Stimulated activated CD4-positive, alpha-beta T cell treated with anti-CD3 and anti-CD28 coated beads, TNF-alpha, amount 100 ng/mL, for 24 hours (primary cell): ENCODE results near the gene POU3F2.

Experiments used
- DNase-seq, 3 experiments: peaks; one replicate each; pipeline ENCODE4 v3.0.0-alpha.2; 2020; ENCODE audit warnings: low read depth in 3 of 3

Gene POU3F2

DNA sequence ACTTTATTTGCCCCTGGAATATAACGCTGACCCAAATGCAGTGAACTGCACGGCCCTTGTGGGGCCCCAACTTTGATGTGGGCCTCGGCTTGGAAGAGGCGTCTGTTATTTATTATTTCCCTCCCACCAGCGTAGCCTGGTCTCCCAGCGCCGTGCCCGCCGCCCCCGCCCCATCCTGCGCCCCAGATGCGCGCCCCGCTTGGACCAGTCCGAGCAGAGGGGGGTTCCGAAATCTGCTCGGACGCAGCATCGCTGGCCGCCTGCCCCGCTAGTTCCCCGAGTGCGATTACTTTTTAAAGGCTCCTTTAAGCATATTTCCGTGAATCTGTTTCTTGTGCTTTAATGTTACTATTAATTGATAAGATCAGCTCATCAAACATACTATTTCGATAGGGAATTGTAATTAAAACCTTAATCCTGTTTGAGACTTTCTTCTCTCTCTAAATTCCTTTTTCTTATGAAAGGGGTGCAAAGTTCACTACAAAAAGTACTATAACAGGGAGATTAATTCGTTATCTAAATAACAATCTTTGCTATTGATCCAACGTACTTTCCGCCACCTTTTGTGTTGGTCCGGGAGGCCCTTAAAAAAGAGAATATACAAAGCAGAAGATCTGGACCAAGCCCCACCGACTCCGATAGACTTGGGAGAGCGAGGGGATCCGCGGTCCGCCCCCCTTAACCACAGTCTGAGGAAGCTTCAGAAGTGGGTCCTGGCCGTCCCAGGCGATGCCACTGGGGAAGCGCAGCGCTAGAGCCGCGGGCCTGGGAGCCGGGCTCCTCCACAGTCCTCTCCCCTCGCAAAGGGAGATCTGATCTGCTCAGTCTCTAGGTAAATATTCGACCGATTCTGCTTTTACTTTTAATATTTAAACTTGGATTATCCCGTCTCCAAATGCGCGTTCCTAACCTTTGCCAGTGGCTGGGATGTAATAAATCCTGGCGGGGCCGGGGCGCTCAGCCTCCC, 10.2 kb downstream of the POU3F2 start:
- DNase-seq = no peak

DNA sequence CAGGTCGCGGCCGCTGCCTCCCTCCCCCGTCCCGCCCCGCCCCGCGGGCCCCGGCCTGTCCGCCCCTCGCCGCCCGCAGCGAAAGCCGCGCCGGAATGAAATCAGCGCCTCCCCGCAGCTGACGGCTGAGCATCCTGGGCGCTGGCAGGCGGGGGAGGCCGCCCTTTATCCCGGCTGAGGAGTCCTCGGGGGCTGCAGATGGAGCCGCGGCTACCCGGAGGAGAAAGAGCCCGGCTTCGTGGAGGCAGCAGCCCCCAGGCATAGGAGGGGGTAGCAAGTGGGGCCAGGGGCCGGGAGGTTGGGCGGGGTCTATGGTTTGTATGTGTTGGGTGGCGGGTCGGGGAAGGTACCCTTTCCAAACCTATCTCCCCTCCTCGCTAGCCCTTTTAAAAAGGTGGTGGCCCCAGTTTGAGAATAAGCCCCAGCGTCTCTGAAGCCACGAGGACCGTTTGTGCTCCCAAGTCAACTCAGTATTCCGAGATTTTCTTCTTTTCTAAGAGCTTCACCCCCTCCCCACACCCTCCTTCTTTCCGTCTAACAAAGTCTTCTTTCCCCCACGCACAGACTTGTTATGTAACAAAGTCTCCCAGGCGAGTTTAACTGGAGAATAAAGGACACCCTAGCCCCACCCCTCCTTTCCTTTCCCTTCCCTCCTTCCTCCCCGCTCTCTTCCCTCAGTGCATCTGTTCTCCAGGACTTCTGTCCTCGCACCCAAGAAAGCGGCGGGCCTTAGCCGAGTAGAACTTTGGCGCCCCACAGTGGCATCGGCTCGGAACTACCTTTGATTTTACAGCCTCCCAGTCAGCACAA, 11.0 kb downstream of the POU3F2 start:
- DNase-seq = peak; percentile 47 to 70 (median 48)

DNA sequence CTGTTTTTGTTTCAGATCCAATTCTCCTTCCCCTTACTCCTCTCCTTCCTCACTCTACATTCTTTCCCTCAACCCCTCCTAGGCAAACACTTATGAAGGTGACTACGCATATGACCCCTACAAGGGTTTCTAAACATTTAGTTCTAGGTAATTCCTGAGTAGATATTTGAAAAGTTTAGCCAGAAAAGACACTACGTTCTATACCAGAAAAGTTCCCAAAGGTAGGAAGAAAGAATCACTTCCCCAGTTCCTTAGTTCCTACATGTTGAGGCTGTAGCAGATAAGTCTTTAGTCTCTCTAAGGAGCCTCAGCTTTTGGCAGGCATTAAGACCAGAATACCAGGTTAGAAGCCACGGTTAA, 11.6 kb downstream of the POU3F2 start:
- no peak for DNase-seq

DNA sequence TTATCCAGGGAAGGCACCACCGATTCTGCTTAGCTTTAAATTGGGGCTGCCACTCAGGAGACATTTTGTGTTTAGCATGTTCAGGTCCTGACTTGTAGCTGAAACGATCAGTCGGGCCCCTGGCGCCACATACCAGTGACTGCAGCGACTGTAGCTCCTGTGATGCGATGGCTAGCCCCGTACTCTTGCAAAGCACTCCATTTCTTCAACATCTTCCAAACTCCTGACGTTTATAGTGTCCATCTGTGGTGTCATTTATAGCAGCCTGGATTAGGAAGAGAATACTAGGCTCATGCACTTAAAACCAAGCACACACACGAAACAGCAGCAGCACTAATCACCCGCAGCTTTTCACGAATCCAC, 13.0 kb downstream of the POU3F2 start:
- no peak for DNase-seq

DNA sequence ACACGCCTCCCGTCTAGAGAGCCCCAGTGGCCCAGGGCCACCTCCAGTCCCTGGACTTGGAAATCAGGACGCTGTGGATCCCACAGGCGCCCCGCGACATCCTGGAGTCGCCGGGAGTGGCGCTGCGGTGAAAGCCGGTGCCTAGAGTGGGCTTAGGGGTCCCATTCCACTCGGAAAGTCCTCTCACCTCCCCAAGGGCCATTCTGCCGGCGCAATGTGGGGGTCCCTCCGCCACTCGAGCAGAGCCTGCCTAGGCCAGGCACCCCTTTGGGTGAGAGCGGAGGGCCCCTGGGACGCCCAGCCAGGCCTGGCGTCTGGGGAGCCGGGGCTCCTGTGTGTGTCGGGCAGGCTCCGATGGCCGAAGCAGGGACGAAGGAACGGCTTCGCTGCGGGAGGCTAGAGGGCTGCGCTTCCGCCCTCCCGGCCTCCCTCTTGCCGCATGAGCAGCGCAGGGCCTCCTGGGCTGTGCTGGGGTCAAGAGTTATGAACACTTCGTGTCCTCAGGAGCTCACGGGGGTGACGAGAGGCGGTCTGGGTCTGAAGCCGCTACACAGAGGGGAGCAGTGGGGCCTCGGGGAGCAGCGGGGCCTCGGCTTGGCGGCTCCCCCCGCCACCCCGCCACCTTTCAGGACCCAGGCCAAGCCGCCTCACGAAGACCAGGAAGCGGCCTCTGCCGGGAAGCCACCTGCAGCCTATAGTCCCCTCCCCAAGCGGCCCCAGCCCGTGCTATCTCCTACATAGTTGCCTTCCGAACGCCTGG, 13.6 kb downstream of the POU3F2 start:
- no peak for DNase-seq

DNA sequence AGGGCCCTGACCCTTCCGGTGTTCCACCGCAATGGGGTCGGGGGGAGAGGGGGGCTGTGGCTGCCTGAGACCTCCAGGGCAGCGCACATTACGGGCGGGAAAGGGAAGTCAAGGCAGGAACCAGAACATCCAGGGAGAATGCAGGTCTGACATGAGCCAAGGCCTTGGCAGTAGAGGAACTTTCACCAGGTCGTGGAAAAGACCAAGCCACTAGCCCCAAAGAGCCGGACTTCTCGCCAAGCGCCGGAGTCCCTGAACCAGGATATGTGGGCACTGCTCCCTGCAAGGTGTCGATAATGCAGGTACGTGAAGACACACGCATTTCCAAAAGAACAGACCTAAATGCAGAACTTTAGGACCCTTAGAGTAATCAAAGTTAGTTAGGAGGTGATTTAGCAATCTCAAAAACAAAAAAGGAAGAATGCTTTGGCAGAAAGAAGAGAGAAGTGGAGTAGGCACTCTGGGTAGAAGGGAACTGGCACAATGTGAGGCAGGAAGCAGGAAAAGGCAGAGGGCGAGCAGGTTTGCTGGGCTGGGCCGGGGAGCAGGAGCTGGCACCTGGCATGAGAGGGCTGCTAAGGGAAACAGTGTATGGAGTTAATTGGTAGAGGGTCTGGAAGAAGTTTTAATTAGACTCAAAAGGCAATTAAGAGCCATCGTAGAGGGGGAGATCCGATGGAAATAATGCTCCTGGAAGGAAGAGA, 14.3 kb downstream of the POU3F2 start:
- DNase-seq = no peak

DNA sequence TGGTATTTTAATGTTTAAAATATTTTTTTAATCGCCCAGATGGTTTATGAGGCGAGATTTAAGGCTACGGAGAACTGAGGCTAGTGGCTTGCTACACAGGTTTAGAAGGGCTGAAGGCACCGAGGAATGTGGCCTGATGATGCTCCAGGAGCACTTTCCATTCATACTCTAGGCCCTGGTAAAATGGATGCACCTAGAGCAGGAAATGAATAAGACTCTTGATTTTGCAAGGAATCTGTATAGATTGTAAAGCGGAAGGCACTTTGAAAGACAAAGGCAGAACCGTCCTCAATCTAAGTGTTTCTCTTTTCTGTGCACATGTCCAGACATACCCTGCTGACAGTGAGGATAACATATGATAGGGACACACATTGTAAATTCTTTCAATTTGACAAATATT, 30.1 kb downstream of the POU3F2 start:
- DNase-seq = no peak

DNA sequence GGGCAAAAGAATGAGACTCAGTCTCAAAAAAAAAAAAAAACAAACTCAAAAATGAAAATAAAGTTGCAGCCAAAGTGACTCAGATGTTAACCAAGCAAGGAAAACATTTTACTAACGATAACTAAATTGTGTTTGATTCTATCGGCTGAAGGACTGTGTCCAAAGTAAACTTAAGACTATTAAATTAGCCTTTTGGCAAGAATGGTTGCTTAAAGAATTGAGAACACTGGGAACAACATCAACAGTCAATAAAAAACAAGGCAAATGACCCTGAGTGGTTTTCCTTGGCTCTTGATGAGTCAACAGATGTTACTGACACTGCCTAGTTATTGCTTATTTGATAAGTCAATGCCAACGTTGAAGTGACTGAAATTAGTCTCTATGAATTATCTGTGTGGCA, 36.7 kb downstream of the POU3F2 start:
- no peak for DNase-seq

DNA sequence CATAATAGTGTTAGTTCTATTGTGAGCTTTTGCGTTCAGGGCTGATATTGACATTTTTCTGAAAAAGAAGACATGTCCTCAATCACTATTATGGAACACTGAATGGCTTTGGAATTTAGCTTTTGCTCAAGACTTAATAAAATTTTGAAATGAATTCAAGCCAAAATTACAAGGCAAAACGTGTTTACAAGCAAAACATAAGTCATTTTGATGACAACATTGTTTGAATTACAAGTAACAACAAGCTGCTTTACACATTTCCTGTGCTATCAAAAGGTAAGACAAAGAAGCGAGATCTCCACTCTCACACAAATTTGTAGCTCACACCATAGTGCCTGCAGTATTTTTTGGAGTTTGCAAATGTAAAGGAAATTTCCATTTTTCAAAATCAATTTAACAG, 37.4 kb downstream of the POU3F2 start:
- DNase-seq = no peak

DNA sequence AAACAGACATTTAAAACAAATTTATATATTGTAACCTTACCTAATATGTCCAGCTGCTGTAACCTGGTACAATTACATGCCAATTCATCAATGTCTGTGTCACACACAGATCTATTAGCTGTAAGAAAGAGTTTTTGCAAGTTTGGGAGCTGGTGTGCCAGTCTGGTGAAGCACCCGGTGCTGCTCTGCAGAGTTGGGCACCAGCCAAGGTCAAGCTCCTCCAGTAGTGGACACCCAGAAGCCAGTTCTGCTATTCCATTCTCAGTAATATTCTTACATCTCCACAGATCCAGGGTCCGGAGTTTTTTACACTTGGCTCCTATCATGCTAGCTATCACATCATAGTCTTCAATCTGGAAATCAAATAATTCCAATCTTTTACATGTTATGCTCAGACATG, 41.0 kb downstream of the POU3F2 start:
- DNase-seq = no peak

DNA sequence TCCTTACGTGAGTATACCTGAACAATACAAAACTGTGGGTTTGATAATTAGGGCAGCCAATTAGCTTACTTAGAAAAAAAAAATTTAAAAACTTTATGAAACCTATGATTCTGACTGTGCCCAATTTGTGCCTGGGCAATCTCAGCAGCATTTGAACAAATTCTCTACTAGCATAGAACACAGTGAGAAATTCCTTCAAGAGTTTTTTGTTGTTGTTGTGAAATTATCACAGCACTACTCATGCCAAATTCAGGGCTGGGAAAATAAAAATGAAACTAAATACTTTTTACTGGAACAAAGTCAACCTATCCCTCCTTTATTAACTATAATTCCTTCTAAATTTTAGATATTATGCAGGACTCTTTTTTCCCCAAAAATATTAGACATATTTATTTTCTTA, 42.9 kb downstream of the POU3F2 start:
- no peak for DNase-seq

DNA sequence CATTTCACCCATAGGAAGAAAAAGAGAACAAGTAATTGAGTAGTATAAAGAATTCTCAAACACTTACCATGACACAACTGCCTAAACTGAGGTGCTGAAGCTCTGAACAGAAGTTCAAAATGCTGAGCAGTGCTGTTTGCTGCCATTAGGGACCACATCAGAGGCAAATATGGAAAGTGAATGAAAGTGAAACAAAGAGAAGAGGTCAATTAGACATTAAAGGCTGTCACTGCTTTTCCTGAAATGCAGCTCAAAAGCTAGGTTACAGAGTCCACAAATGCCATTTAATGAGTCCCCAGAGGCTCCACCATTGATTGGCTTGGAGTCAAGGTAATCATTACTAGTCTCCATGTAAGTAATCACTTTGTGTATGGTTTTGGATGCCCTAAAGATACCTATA, 46.1 kb downstream of the POU3F2 start:
- no peak for DNase-seq

DNA sequence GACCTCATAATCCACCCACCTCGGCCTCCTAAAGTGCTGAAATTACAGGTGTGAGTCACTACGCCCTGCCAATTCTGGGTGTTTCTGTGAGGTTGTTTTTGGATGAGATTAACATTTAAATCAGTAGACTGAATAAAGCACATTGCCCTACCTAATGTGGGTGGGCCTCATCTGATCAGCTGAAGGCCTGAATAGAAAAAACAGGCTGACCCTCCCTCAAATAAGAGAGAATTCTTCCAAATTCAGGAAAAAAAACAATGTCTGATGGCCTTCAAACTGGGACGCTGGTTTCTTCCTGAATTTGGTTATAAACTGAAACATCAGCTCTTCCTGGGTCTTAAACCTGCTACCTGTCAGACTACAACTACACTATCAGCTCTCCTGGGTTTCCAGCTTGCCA, 51.0 kb downstream of the POU3F2 start:
- no peak for DNase-seq

DNA sequence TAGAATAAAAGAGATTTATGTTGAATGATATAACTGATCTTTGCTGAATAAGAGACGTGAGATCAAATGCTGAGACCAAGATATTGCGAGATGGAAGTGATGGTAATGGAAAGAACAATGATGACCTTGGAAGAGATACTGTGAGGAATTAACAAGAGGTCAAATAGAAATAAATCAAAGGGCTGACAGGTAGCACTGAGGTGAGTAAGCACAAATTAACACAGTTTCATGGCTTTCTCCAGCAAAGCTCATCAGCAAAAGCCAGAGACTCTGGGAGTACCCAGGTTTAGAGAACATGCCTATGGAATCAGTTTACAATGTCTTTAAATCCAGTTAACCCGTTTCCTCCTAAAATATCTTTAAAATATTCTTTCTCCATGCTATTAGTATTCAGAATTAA, 53.3 kb downstream of the POU3F2 start:
- DNase-seq = no peak
